ENCODE results near the gene ZNF469.

Gene ZNF469

GRCh38 chr16:88400186-88400585 is 17.4 kb downstream of the ZNF469 start:
- no peaks in the 10 kb centered on the region for H3K9me3 ChIP-seq (ENCODE audit: insufficient read depth, low read length)
- no peaks in the 10 kb centered on the region for H3K79me2 ChIP-seq (ENCODE audit: low read length)
- H3K4me1 ChIP-seq (ENCODE audit: low read length): no peaks in the 10 kb centered on the region
- H3K27me3 ChIP-seq (ENCODE audit: low read depth, low read length): peaks cover 27% of the 10 kb centered on the region
- no peak overlapping the region for H3K4me3 ChIP-seq (ENCODE audit: low read length)
- H4K20me1 ChIP-seq (ENCODE audit: insufficient read depth, low read length): no peaks in the 10 kb centered on the region
- TF ChIP-seq EZH2phosphoT487 (IDR thresholded peaks at IDR 0.05; ENCODE audit: low read depth): no peak
- TF ChIP-seq, protein P1, sequence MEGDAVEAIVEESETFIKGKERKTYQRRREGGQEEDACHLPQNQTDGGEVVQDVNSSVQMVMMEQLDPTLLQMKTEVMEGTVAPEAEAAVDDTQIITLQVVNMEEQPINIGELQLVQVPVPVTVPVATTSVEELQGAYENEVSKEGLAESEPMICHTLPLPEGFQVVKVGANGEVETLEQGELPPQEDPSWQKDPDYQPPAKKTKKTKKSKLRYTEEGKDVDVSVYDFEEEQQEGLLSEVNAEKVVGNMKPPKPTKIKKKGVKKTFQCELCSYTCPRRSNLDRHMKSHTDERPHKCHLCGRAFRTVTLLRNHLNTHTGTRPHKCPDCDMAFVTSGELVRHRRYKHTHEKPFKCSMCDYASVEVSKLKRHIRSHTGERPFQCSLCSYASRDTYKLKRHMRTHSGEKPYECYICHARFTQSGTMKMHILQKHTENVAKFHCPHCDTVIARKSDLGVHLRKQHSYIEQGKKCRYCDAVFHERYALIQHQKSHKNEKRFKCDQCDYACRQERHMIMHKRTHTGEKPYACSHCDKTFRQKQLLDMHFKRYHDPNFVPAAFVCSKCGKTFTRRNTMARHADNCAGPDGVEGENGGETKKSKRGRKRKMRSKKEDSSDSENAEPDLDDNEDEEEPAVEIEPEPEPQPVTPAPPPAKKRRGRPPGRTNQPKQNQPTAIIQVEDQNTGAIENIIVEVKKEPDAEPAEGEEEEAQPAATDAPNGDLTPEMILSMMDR (IDR thresholded peaks at IDR 0.05; ENCODE audit: low read depth, low read length): no peak
- no peak overlapping the region for H3K27ac ChIP-seq (ENCODE audit: low read length)
- no peak overlapping the region for H3K4me2 ChIP-seq (ENCODE audit: low read length)
- no peak overlapping the region for H3K9ac ChIP-seq (ENCODE audit: low read length)
- no peaks in the 10 kb centered on the region for H3K36me3 ChIP-seq (replicated peaks; ENCODE audit: low read depth, low read length)
- no peak overlapping the region for H2AFZ ChIP-seq (ENCODE audit: low read depth, low read length)

DNA sequence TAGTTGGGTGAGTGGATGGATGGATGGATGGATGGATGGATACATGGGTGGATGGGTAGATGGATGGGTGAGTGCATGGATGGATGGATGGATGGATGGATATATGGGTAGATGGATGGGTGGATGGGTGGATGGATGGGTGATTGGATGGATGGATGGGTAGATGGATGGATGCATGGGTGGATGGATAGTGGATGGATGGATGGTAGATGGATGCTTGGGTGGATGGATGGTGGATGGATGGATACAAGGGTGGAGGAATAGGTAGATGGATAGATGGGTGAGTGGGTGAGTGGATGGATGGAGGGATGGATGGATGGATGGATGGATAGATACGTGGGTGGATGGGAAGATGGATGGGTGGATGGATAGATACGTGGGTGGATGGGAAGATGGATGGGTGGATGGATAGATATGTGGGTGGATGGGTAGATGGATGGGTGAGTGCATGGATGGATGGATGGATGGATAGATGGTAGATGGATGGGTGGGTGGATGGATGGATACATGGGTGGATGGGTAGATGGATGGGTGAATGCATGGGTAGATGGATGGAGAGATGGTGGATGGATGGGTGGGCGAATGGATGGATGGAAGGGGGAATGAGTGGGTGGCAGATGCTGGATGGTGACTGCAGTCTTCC is 19.0 kb downstream of the ZNF469 start:
- Histone ChIP-seq H3K27ac (ENCODE audit: low read length) (no peak overlapping the region), H3K9ac (ENCODE audit: low read length) (no peak overlapping the region), H3K4me2 (ENCODE audit: low read length) (no peak overlapping the region), H3K79me2 (ENCODE audit: low read length) (no peaks in the 10 kb centered on the region), H4K20me1 (ENCODE audit: insufficient read depth, low read length) (no peaks in the 10 kb centered on the region), H3K36me3 (replicated peaks; ENCODE audit: low read depth, low read length) (no peaks in the 10 kb centered on the region), H3K4me3 (ENCODE audit: low read length) (no peak overlapping the region), H3K4me1 (ENCODE audit: low read length) (no peaks in the 10 kb centered on the region), H3K27me3 (ENCODE audit: low read depth, low read length) (peaks cover 14% of the 10 kb centered on the region), H3K9me3 (ENCODE audit: insufficient read depth, low read length) (no peaks in the 10 kb centered on the region), H2AFZ (ENCODE audit: low read depth, low read length) (no peak overlapping the region)
- no peak for TF ChIP-seq EZH2phosphoT487 (IDR thresholded peaks at IDR 0.05; ENCODE audit: low read depth)
- TF ChIP-seq, protein P1 (IDR thresholded peaks at IDR 0.05; ENCODE audit: low read depth, low read length): no peak

DNA sequence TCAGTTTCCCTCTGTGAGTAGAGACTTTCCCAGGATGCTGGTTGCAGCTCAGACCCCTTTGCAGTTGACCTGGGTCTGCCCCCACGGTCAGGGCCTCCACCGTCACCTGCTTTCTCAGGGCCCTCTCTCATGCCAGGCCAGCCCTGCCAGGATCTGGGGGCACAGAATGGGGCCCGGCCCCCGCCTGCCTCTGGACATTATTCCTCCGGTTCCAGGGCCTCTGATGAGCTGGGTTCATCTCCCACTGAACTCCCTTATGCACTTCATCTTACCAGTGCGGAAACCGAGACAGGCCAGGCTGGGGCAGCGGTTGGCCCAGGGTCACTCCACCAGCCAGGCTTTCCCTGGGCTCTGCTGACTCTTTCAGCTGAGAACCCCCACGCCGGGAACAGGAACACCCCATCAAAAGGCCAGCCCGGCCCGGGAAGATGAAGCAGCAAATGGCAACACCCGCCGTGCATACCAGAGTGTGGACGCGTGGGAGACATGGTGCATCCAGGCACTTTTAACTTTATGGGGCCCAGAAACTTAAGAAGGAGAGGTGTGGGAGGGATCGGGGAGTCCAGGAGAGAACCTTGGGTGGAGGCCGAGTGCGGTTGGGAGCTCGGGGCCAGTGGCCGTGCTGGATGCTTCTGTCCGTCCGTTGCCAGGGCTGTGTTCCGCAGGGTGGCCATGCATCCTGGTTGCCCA is 19.9 kb downstream of the ZNF469 start:
- Histone ChIP-seq H2AFZ (ENCODE audit: low read depth, low read length) (no peak overlapping the region), H3K36me3 (replicated peaks; ENCODE audit: low read depth, low read length) (no peaks in the 10 kb centered on the region)

More for the DNA sequence above, 19.9 kb downstream of the ZNF469 start:
- H3K4me1 ChIP-seq (ENCODE audit: low read length): no peaks in the 10 kb centered on the region
- H3K27me3 ChIP-seq (ENCODE audit: low read depth, low read length): peaks cover 4% of the 10 kb centered on the region
- no peak overlapping the region for H3K9ac ChIP-seq (ENCODE audit: low read length)
- H3K4me3 ChIP-seq (ENCODE audit: low read length): no peak overlapping the region
- no peak overlapping the region for H3K27ac ChIP-seq (ENCODE audit: low read length)
- H3K4me2 ChIP-seq (ENCODE audit: low read length): no peak overlapping the region
- no peaks in the 10 kb centered on the region for H3K79me2 ChIP-seq (ENCODE audit: low read length)
- no peaks in the 10 kb centered on the region for H3K9me3 ChIP-seq (ENCODE audit: insufficient read depth, low read length)
- H4K20me1 ChIP-seq (ENCODE audit: insufficient read depth, low read length): no peaks in the 10 kb centered on the region
- TF ChIP-seq, protein P1 (IDR thresholded peaks at IDR 0.05; ENCODE audit: low read depth, low read length): no peak
- no peak for TF ChIP-seq EZH2phosphoT487 (IDR thresholded peaks at IDR 0.05; ENCODE audit: low read depth)
